Panc1 (cell line): ENCODE data around the gene CARMIL1. TPM values are rescaled to one million over a fixed set of nuclear protein-coding genes. Genes with fewer than 3 reads are reported as not detected.

ENCODE experiments used
- ATAC-seq: fragments of 200-7000 bp; cut with Tn5 transposase; 2 replicates; pipeline ENCODE4 v1.9.1; 2020; ENCODE audit warnings: mild to moderate bottlenecking, moderate library complexity
- BruUV-seq: library from RNA; stranded (reverse); fragments of 400-500 nt; replicated peaks from 2 replicates; lab custom pipeline; 2021; lab: Mats Ljungman, UMichigan
- CTCF ChIA-PET: fragments of 300-600 bp; sonication (Branson Sonifier 250); formaldehyde crosslinking; loops from one replicate; lab custom pipeline; 2022; ENCODE audit warnings: antibody characterized with exemption; lab: Charles Lee
- POLR2A ChIA-PET: fragments of 300-600 bp; sonication (Branson Sonifier 250); formaldehyde crosslinking; loops from one replicate; lab custom pipeline; 2022; ENCODE audit warnings: antibody characterized with exemption; lab: Charles Lee
- DNase-seq: peaks from one replicate; pipeline ENCODE4 v3.0.0-alpha.2; 2010; ENCODE audit warnings: low read depth, low spot score
- H3K27ac ChIP-seq: 2 replicates; pipeline ENCODE4 v1.5.1; 2011; ENCODE audit warnings: mild to moderate bottlenecking, low read length, inconsistent platforms
- H3K27me3 ChIP-seq: fragments of 200-500 bp; sonication (Bioruptor generic); 2 replicates; pipeline ENCODE4 v1.6.0; 2014; ENCODE audit warnings: low read length, inconsistent platforms; ENCODE audit not compliant: control insufficient read depth, insufficient read depth
- H3K36me3 ChIP-seq: fragments of 200-500 bp; sonication (Bioruptor generic); 2 replicates; pipeline ENCODE4 v1.5.1; 2014; ENCODE audit warnings: inconsistent platforms, mild to moderate bottlenecking, low read length, moderate library complexity; ENCODE audit not compliant: control insufficient read depth, insufficient read depth
- H3K4me1 ChIP-seq: 2 replicates; pipeline ENCODE4 v1.5.1; 2011; ENCODE audit warnings: inconsistent platforms, mild to moderate bottlenecking, low read length, moderate library complexity; ENCODE audit not compliant: control insufficient read depth, insufficient read depth
- H3K4me3 ChIP-seq, 2 experiments: 2 replicates each; pipeline ENCODE4 v1.5.1; 2011 to 2012; ENCODE audit warnings: low read depth in 2 of 2, low read length in 2 of 2, mild to moderate bottlenecking in 2 of 2, inconsistent platforms in 1 of 2, moderate library complexity in 1 of 2
- H3K9me3 ChIP-seq: fragments of 200-500 bp; sonication (Bioruptor generic); 2 replicates; pipeline ENCODE4 v1.5.1; 2014; ENCODE audit warnings: low read depth, mild to moderate bottlenecking, inconsistent platforms, low read length, moderate library complexity; ENCODE audit not compliant: control insufficient read depth, insufficient read depth
- CTCF ChIP-seq: fragments of 450-650 bp; IDR thresholded peaks from 2 replicates; pipeline ENCODE4 v1.5.1; 2017; ENCODE audit warnings: mild to moderate bottlenecking
- POLR2AphosphoS5 ChIP-seq: IDR thresholded peaks from 2 replicates; pipeline ENCODE4 v1.6.1; 2012; ENCODE audit warnings: mild to moderate bottlenecking, low read depth, low read length, moderate library complexity
- REST ChIP-seq, 2 experiments: IDR thresholded peaks; 2 replicates each; pipeline ENCODE4 v1.6.1; 2011 to 2012; ENCODE audit warnings: low read depth in 2 of 2, control low read depth in 1 of 2, low read length in 1 of 2, mild to moderate bottlenecking in 1 of 2, moderate library complexity in 1 of 2; ENCODE audit not compliant: insufficient read depth in 1 of 2
- SIN3A ChIP-seq: IDR thresholded peaks from 2 replicates; pipeline ENCODE4 v1.6.1; 2012; ENCODE audit warnings: low read depth, mild to moderate bottlenecking, low read length, moderate library complexity, borderline replicate concordance; ENCODE audit not compliant: insufficient read depth
- TCF7L2 ChIP-seq: IDR thresholded peaks from 2 replicates; pipeline ENCODE4 v1.6.1; 2011; ENCODE audit warnings: mild to moderate bottlenecking, low read depth, low read length, inconsistent platforms
- in situ Hi-C: cut with HindIII; loops from 2 replicates; pipeline ENCODE4 v1.10.0; 2016; ENCODE audit warnings: low sequenced_read_pairs, low pct_unique_long_range_greater_than_20kb
- intact Hi-C: fragments of 100-400 bp; cut with micrococcal nuclease; formaldehyde crosslinking; loops from one replicate; pipeline ENCODE4 v1.10.0; 2022; ENCODE audit not compliant: unreplicated experiment
- total RNA-seq: library from RNA; stranded (reverse); gene quantifications from one replicate; pipeline ENCODE4 v1.2.1, GENCODE V29; 2021; ENCODE audit not compliant: unreplicated experiment

CARMIL1 gene
- total RNA-seq, 1 experiment from 2014 or later, result 4.0 TPM

GRCh38 chr6:25314509-25315175 is 35.5 kb downstream of the CARMIL1 start:
- H3K27ac ChIP-seq, result no peak overlapping the region
- TF ChIP-seq SIN3A, result no peak
- no peak for TF ChIP-seq POLR2AphosphoS5
- TF ChIP-seq TCF7L2, result no peak
- TF ChIP-seq REST (IDR thresholded peaks at IDR 0.05; ENCODE audit: insufficient read depth in 1 of 2, low read depth in 2 of 2, low read length in 1 of 2), result no peak
- TF ChIP-seq CTCF, result no peak
- intact Hi-C loops, result no loop called here
- ATAC-seq (no peak), DNase-seq (no peak)
- no peaks in the 10 kb centered on the region for H3K4me1 ChIP-seq
- in situ Hi-C loops, result no loop called here
- H3K27me3 ChIP-seq, result no peaks in the 10 kb centered on the region
- no peaks in the 10 kb centered on the region for H3K36me3 ChIP-seq
- H3K4me3 ChIP-seq, result no peak overlapping the region
- H3K9me3 ChIP-seq, result no peaks in the 10 kb centered on the region
- ChIA-PET CTCF (no interaction called here), POLR2A (no interaction called here)
- no TSS peak for BruUV-seq

GRCh38 chr6:25315194-25316177 is 36.3 kb downstream of the CARMIL1 start:
- BruUV-seq, result no TSS peak
- ATAC-seq (no peak), DNase-seq (no peak)
- Histone ChIP-seq H3K4me3 (no peak overlapping the region), H3K9me3 (no peaks in the 10 kb centered on the region), H3K27me3 (no peaks in the 10 kb centered on the region), H3K36me3 (no peaks in the 10 kb centered on the region), H3K4me1 (no peaks in the 10 kb centered on the region), H3K27ac (no peak overlapping the region)
- in situ Hi-C loops, result no loop called here
- intact Hi-C loops, result no loop called here
- CTCF ChIA-PET, result no interaction called here
- TF ChIP-seq SIN3A (no peak), TCF7L2 (no peak), POLR2AphosphoS5 (no peak), REST (IDR thresholded peaks at IDR 0.05; ENCODE audit: insufficient read depth in 1 of 2, low read depth in 2 of 2, low read length in 1 of 2) (no peak), CTCF (no peak)
- POLR2A ChIA-PET, result no interaction called here
